DOHH2 (cell line): ENCODE data around the gene SPOP.

Experiments used
- H3F3A ChIP-seq: fragments of 200-600 bp; sonication (generic), shearing (Covaris generic); 2 replicates; pipeline ENCODE4 v1.6.0; 2016; ENCODE audit warnings: antibody characterized with exemption, mild to moderate bottlenecking; ENCODE audit not compliant: control insufficient read depth, insufficient read depth
- H3K27ac ChIP-seq: fragments of 200-600 bp; sonication (generic); 2 replicates; pipeline ENCODE4 v1.5.1; 2014; ENCODE audit warnings: low read depth, mild to moderate bottlenecking, low read length, moderate library complexity
- H3K27me3 ChIP-seq: fragments of 200-600 bp; sonication (generic); 2 replicates; pipeline ENCODE4 v1.6.1; 2014; ENCODE audit warnings: mild to moderate bottlenecking, low read length, mixed read lengths; ENCODE audit not compliant: control insufficient read depth
- H3K36me3 ChIP-seq: fragments of 200-600 bp; sonication (generic); 2 replicates; pipeline ENCODE4 v1.6.1; 2014; ENCODE audit warnings: mild to moderate bottlenecking, low read length, moderate library complexity, mixed read lengths; ENCODE audit not compliant: control insufficient read depth
- H3K4me1 ChIP-seq: fragments of 200-600 bp; sonication (generic); 2 replicates; pipeline ENCODE4 v1.6.1; 2014; ENCODE audit warnings: mild to moderate bottlenecking, low read length, mixed read lengths; ENCODE audit not compliant: control insufficient read depth
- H3K4me2 ChIP-seq: fragments of 200-600 bp; sonication (generic); 2 replicates; pipeline ENCODE4 v1.6.0; 2014; ENCODE audit warnings: mild to moderate bottlenecking, low read length, moderate library complexity
- H3K4me3 ChIP-seq: fragments of 200-600 bp; sonication (generic); 2 replicates; pipeline ENCODE4 v1.5.1; 2014; ENCODE audit warnings: mild to moderate bottlenecking, low read length, mixed read lengths
- H3K79me2 ChIP-seq: fragments of 200-600 bp; sonication (generic); 2 replicates; pipeline ENCODE4 v1.6.1; 2014; ENCODE audit warnings: mild to moderate bottlenecking, low read length, mixed read lengths; ENCODE audit not compliant: control insufficient read depth
- H3K9me2 ChIP-seq: fragments of 200-600 bp; sonication (generic); replicated peaks from 2 replicates; pipeline ENCODE4 v1.6.1; 2014; ENCODE audit warnings: mild to moderate bottlenecking, low read length, mixed read lengths; ENCODE audit not compliant: control insufficient read depth
- H3K9me3 ChIP-seq: fragments of 200-600 bp; sonication (generic); 2 replicates; pipeline ENCODE4 v1.6.1; 2014; ENCODE audit warnings: antibody characterized with exemption, low read length, mixed read lengths; ENCODE audit not compliant: control insufficient read depth, insufficient read depth
- H4K20me1 ChIP-seq: fragments of 200-600 bp; sonication (generic); 2 replicates; pipeline ENCODE4 v1.6.0; 2014; ENCODE audit warnings: low read depth, mild to moderate bottlenecking, antibody characterized with exemption, low read length, moderate library complexity; ENCODE audit not compliant: control insufficient read depth, insufficient read depth
- EZH2phosphoT487 ChIP-seq: fragments of 200-600 bp; sonication (generic); IDR thresholded peaks from 2 replicates; pipeline ENCODE4 v1.6.1; 2017; ENCODE audit warnings: borderline replicate concordance, mild to moderate bottlenecking, antibody characterized with exemption, low read length, moderate library complexity, mixed read lengths
- TF ChIP-seq, protein P1 (sequence below): fragments of 200-600 bp; sonication (generic); IDR thresholded peaks from one replicate; pipeline ENCODE4 v1.5.1; 2014; ENCODE audit warnings: antibody characterized with exemption, mild to moderate bottlenecking, low read depth, low read length; ENCODE audit not compliant: poor library complexity, severe bottlenecking

Gene SPOP

DNA sequence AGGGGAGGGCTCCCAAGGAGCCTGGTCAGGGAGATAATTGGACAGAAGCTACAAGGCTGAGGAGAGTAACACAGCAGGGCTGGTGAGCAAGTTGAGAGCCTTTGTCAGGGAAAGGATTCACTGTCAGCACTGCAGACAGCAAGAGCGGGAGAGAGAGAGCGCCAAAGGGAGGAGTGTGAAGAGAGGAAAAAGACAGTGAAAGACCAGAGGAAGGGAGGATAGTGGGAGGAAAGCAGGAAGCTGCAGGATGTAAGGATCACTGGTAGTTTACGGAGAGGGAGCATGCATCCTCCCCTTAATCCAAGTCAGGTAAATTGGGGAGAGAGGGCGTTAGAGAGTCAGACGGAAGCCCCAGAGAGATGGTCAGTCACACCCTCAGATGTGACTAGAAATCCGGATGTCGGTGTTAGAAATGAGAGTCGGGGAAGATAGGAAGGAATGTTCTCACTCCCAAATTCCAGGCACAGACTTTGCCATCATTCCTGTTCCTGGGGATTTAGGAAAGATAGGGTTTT is 13.8 kb upstream of the SPOP start:
- Histone ChIP-seq H3F3A (no peaks in the 10 kb centered on the region), H3K4me3 (no peak overlapping the region), H3K27me3 (no peaks in the 10 kb centered on the region), H3K9me3 (no peaks in the 10 kb centered on the region), H4K20me1 (no peaks in the 10 kb centered on the region), H3K4me2 (no peak overlapping the region), H3K79me2 (no peaks in the 10 kb centered on the region), H3K9me2 (no peaks in the 10 kb centered on the region), H3K36me3 (no peaks in the 10 kb centered on the region), H3K4me1 (peaks cover 14% of the 10 kb centered on the region), H3K27ac (no peak overlapping the region)
- TF ChIP-seq EZH2phosphoT487 = no peak
- TF ChIP-seq, protein P1, sequence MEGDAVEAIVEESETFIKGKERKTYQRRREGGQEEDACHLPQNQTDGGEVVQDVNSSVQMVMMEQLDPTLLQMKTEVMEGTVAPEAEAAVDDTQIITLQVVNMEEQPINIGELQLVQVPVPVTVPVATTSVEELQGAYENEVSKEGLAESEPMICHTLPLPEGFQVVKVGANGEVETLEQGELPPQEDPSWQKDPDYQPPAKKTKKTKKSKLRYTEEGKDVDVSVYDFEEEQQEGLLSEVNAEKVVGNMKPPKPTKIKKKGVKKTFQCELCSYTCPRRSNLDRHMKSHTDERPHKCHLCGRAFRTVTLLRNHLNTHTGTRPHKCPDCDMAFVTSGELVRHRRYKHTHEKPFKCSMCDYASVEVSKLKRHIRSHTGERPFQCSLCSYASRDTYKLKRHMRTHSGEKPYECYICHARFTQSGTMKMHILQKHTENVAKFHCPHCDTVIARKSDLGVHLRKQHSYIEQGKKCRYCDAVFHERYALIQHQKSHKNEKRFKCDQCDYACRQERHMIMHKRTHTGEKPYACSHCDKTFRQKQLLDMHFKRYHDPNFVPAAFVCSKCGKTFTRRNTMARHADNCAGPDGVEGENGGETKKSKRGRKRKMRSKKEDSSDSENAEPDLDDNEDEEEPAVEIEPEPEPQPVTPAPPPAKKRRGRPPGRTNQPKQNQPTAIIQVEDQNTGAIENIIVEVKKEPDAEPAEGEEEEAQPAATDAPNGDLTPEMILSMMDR = no peak

DNA sequence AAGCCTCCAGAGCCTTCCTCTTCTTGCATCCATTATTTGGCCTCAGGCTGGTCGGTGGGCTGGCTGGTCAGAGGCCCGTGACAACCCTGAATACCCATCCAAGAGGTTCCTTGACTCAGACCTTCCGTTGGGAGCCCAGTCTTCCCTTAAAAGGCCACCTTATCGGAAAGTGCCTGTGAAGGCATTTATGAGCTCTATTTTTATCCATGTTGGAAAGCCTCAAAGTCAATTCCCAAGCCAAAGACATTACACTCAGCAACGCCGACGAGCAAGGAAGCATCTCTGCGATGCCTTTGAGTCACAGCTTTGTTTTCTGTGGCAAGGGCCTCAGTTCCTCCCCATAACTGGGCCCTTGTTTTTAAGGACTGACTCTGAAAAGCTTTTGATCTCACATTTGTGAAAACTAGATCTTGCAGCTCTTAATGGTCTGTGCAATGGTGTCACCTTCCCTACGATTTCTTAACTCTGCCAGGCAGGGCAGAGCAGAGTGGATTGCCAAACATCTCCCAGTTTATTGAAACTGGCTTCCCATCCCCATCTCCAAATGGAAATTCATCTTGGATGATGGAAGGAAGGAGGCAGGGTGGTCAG is 13.3 kb upstream of the SPOP start:
- Histone ChIP-seq H3K4me1 (peaks cover 14% of the 10 kb centered on the region), H3K9me3 (no peaks in the 10 kb centered on the region), H3K9me2 (no peaks in the 10 kb centered on the region), H3F3A (no peaks in the 10 kb centered on the region), H3K4me2 (no peak overlapping the region), H4K20me1 (no peaks in the 10 kb centered on the region), H3K27ac (no peak overlapping the region), H3K27me3 (no peaks in the 10 kb centered on the region), H3K36me3 (no peaks in the 10 kb centered on the region), H3K4me3 (no peak overlapping the region), H3K79me2 (no peaks in the 10 kb centered on the region)
- TF ChIP-seq, protein P1 = no peak
- TF ChIP-seq EZH2phosphoT487 = no peak

DNA sequence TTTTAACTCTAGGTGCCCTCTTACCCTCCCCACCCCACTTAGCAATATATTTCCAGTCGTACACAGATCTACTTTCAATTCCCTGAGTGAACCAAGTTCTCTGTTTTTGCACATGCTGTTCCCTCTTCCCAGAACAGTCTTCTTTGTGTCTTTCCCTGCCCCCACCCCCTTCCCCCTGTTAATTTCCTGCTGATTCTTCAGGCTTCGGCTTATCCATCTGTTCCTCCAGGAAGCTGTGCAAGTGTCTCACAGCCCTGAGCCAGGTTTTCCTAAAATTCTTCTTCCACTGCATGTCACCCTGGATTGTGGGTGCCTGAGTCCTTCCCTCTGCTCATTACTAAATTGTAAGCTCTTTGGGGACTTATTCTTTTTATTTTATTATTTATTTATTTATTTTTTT is 12.4 kb upstream of the SPOP start:
- no peaks in the 10 kb centered on the region for H3K36me3 ChIP-seq
- H3K9me2 ChIP-seq = no peaks in the 10 kb centered on the region
- no peak overlapping the region for H3K4me3 ChIP-seq
- peaks cover 12% of the 10 kb centered on the region for H3K4me1 ChIP-seq
- H3F3A ChIP-seq = no peaks in the 10 kb centered on the region
- H3K4me2 ChIP-seq = no peak overlapping the region
- H3K9me3 ChIP-seq = no peaks in the 10 kb centered on the region
- H3K79me2 ChIP-seq = no peaks in the 10 kb centered on the region
- no peaks in the 10 kb centered on the region for H4K20me1 ChIP-seq
- TF ChIP-seq, protein P1 = no peak
- TF ChIP-seq EZH2phosphoT487 = no peak
- no peaks in the 10 kb centered on the region for H3K27me3 ChIP-seq
- no peak overlapping the region for H3K27ac ChIP-seq

- Histone ChIP-seq H3F3A (no peaks in the 10 kb centered on the region), H3K9me3 (no peaks in the 10 kb centered on the region), H3K79me2 (no peaks in the 10 kb centered on the region), H3K36me3 (no peaks in the 10 kb centered on the region), H3K9me2 (no peaks in the 10 kb centered on the region), H3K4me2 (no peak overlapping the region), H3K27ac (no peak overlapping the region), H3K4me1 (peaks cover 9% of the 10 kb centered on the region), H4K20me1 (no peaks in the 10 kb centered on the region), H3K4me3 (no peak overlapping the region), H3K27me3 (no peaks in the 10 kb centered on the region)
- no peak for TF ChIP-seq EZH2phosphoT487
- TF ChIP-seq, protein P1 = no peak
Measured at GRCh38 chr17:49688848-49689247, 11.0 kb upstream of the SPOP start.
